Esophagus muscularis mucosa (tissue), 4 donors: ENCODE measurements around the gene C2orf78.

Experiments used
- CTCF ChIP-seq, 3 experiments: fragments of 200-600 bp in 2 of 3; fragments of 450-650 bp in 1 of 3; sonication (generic) in 2 of 3; IDR thresholded peaks; one replicate each; pipeline ENCODE4 v1.5.1; 2017 to 2019; ENCODE audit warnings: antibody characterized with exemption in 3 of 3, mild to moderate bottlenecking in 2 of 3, moderate library complexity in 1 of 3
- EP300 ChIP-seq: sonication (generic); formaldehyde crosslinking; IDR thresholded peaks from one replicate; pipeline ENCODE4 v1.6.1; 2017; ENCODE audit warnings: antibody characterized with exemption
- POLR2A ChIP-seq: fragments of 450-650 bp; IDR thresholded peaks from one replicate; pipeline ENCODE4 v1.6.1; 2017; ENCODE audit warnings: antibody characterized with exemption, moderate library complexity, mild to moderate bottlenecking, low read depth
- POLR2AphosphoS5 ChIP-seq, 2 donors: sonication (generic); formaldehyde crosslinking; IDR thresholded peaks; one replicate each; pipeline ENCODE4 v1.6.1; 2017; ENCODE audit warnings: antibody characterized with exemption in 2 of 2

- TF ChIP-seq POLR2A (peak; percentile 71), CTCF (IDR thresholded peaks at IDR 0.05) (peak; percentile 91 to 96 (median 94)), POLR2AphosphoS5 (IDR thresholded peaks at IDR 0.05) (peak; percentile 98 to 99), EP300 (no peak)
These were observed 4.3 kb upstream of the C2orf78 start, which contains the start of gene DUSP11 for GRCh38 chr2:73779467-73780236.
